Mesenchymal stem cell (in vitro differentiated cells and primary cell): ENCODE results near the gene AGAP1.

Experiments
- DNase-seq: peaks from one replicate; pipeline ENCODE4 v3.0.0-alpha.2; 2013
- H2AFZ ChIP-seq: one replicate; pipeline ENCODE4 v1.6.1; 2013; ENCODE audit warnings: low read depth, mild to moderate bottlenecking, control low read depth, inconsistent platforms, low read length, moderate library complexity
- H2AK5ac ChIP-seq: 2 replicates; pipeline ENCODE4 v1.6.1; 2013; ENCODE audit warnings: low read length, moderate library complexity, mild to moderate bottlenecking, inconsistent platforms; ENCODE audit not compliant: severe bottlenecking
- H2BK120ac ChIP-seq: one replicate; pipeline ENCODE4 v1.6.1; 2013; ENCODE audit warnings: low read depth, mild to moderate bottlenecking, inconsistent platforms, low read length, moderate library complexity
- H2BK12ac ChIP-seq, 2 experiments: one replicate each; pipeline ENCODE4 v1.6.1; 2013; ENCODE audit warnings: inconsistent platforms in 2 of 2, low read length in 2 of 2, mild to moderate bottlenecking in 2 of 2, moderate library complexity in 2 of 2, control low read depth in 1 of 2
- H2BK15ac ChIP-seq: one replicate; pipeline ENCODE4 v1.6.1; 2013; ENCODE audit warnings: mild to moderate bottlenecking, low read depth, inconsistent platforms; ENCODE audit not compliant: poor library complexity, severe bottlenecking
- H2BK5ac ChIP-seq: 2 replicates; pipeline ENCODE4 v1.6.1; 2013; ENCODE audit warnings: low read depth, mild to moderate bottlenecking, low read length, control low read depth, inconsistent platforms; ENCODE audit not compliant: poor library complexity, severe bottlenecking
- H3K14ac ChIP-seq, 2 experiments: one replicate each; pipeline ENCODE4 v1.6.1; 2013; ENCODE audit warnings: inconsistent platforms in 2 of 2, low read length in 2 of 2, control low read depth in 1 of 2, mild to moderate bottlenecking in 1 of 2, moderate library complexity in 1 of 2
- H3K18ac ChIP-seq, 2 experiments: one replicate each; pipeline ENCODE4 v1.6.1; 2013; ENCODE audit warnings: inconsistent platforms in 2 of 2, low read length in 2 of 2, control low read depth in 1 of 2, low read depth in 1 of 2, mild to moderate bottlenecking in 1 of 2
- H3K23ac ChIP-seq, 2 experiments: one replicate each; pipeline ENCODE4 v1.6.1; 2013; ENCODE audit warnings: inconsistent platforms in 2 of 2, low read length in 2 of 2, mild to moderate bottlenecking in 2 of 2, moderate library complexity in 2 of 2, control low read depth in 1 of 2
- H3K27ac ChIP-seq: 2 replicates; pipeline ENCODE4 v1.5.1; 2013; ENCODE audit warnings: mild to moderate bottlenecking, moderate library complexity, low read length, control low read depth, inconsistent platforms; ENCODE audit not compliant: poor library complexity, severe bottlenecking
- H3K27me3 ChIP-seq, 2 experiments: 2 replicates each; pipeline versions ENCODE4 v1.6.1 to v1.7.0; 2013; ENCODE audit warnings: low read length in 2 of 2, mild to moderate bottlenecking in 2 of 2, moderate library complexity in 2 of 2, control low read depth in 1 of 2, inconsistent platforms in 1 of 2; ENCODE audit not compliant: control insufficient read depth in 1 of 2, insufficient read depth in 1 of 2
- H3K36me3 ChIP-seq, 2 experiments: 2 replicates each; pipeline versions ENCODE4 v1.6.1 to v1.7.0; 2013; ENCODE audit warnings: low read length in 2 of 2, control low read depth in 1 of 2, inconsistent platforms in 1 of 2, low read depth in 1 of 2, mild to moderate bottlenecking in 1 of 2; ENCODE audit not compliant: insufficient read depth in 2 of 2, control insufficient read depth in 1 of 2
- H3K4ac ChIP-seq, 2 experiments: one replicate each; pipeline ENCODE4 v1.6.1; 2013; ENCODE audit warnings: inconsistent platforms in 2 of 2, low read length in 2 of 2, mild to moderate bottlenecking in 2 of 2, moderate library complexity in 2 of 2, control low read depth in 1 of 2, low read depth in 1 of 2
- H3K4me1 ChIP-seq: 2 replicates; pipeline ENCODE4 v1.6.1; 2013; ENCODE audit warnings: low read depth, low read length, control low read depth; ENCODE audit not compliant: control insufficient read depth, insufficient read depth
- H3K4me2 ChIP-seq: 2 replicates; pipeline ENCODE4 v1.6.1; 2013; ENCODE audit warnings: low read length, mild to moderate bottlenecking, inconsistent platforms; ENCODE audit not compliant: poor library complexity, severe bottlenecking
- H3K4me3 ChIP-seq, 2 experiments: 2 replicates each; pipeline versions ENCODE4 v1.5.1 to v1.7.0; 2013; ENCODE audit warnings: low read length in 2 of 2, mild to moderate bottlenecking in 2 of 2, control low read depth in 1 of 2, low read depth in 1 of 2; ENCODE audit not compliant: insufficient read depth in 1 of 2
- H3K79me1 ChIP-seq: replicated peaks from 2 replicates; pipeline ENCODE4 v1.6.1; 2013; ENCODE audit warnings: mild to moderate bottlenecking, control low read depth, low read length, inconsistent platforms; ENCODE audit not compliant: poor library complexity, severe bottlenecking
- H3K9ac ChIP-seq: 2 replicates; pipeline ENCODE4 v1.7.0; 2013; ENCODE audit warnings: mild to moderate bottlenecking, low read length, moderate library complexity
- H3K9me3 ChIP-seq: 2 replicates; pipeline ENCODE4 v1.7.0; 2013; ENCODE audit warnings: mild to moderate bottlenecking, low read length; ENCODE audit not compliant: control insufficient read depth
- H4K8ac ChIP-seq: one replicate; pipeline ENCODE4 v1.6.1; 2013; ENCODE audit warnings: inconsistent platforms, mild to moderate bottlenecking, low read length, moderate library complexity
- H4K91ac ChIP-seq: one replicate; pipeline ENCODE4 v1.6.1; 2013; ENCODE audit warnings: mild to moderate bottlenecking, low read length, inconsistent platforms
- WGBS: methylation state at CpG from one replicate; pipeline ENCODE4 v1.1.7; 2013; ENCODE audit warnings: mixed read lengths; 5-methylcytosine and 5-hydroxymethylcytosine counted together

The AGAP1 gene

DNA sequence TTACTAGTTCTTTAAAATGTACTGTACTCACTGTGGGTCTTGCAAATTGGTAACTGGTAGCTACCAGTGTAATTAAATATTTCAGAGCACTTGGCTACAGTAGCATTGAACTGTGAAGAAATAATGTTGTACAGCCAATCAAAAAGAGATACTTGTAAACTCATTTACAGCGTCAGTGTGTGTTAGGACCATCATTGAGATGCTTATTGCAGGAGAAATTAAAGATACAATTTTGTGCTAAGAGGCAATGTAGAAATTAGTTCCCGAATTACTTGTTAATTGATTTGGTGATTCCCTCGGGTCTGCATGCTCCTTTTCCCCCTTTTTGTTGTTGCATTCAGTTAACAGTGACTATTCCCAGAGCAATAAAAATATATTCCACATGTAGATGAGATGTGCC, 330.5 kb downstream of the AGAP1 start:
- peaks cover 2% of the 10 kb centered on the region for H3K79me1 ChIP-seq
- H2AFZ ChIP-seq = no peak overlapping the region
- H2BK120ac ChIP-seq = no peak overlapping the region
- no peaks in the 10 kb centered on the region for H3K27me3 ChIP-seq
- no peak overlapping the region for H2BK15ac ChIP-seq
- H4K8ac ChIP-seq = no peak overlapping the region
- no peak overlapping the region for H3K4me2 ChIP-seq
- H3K4me3 ChIP-seq = no peak overlapping the region
- no peak overlapping the region for H3K14ac ChIP-seq
- H3K9me3 ChIP-seq = no peaks in the 10 kb centered on the region
- no peak overlapping the region for H3K4ac ChIP-seq
- H3K23ac ChIP-seq = no peak overlapping the region
- 100% methylated on average over 3 of the region's 3 CpGs for WGBS
- H3K27ac ChIP-seq = no peak overlapping the region
- H2BK5ac ChIP-seq = no peak overlapping the region
- H4K91ac ChIP-seq = no peak overlapping the region
- DNase-seq = no peak
- peaks cover 6 to 28% of the 10 kb centered on the region in 2 experiments for H3K36me3 ChIP-seq
- no peak overlapping the region for H3K18ac ChIP-seq
- H2AK5ac ChIP-seq = no peak overlapping the region
- no peak overlapping the region for H2BK12ac ChIP-seq
- H3K4me1 ChIP-seq = peaks cover 7% of the 10 kb centered on the region
- H3K9ac ChIP-seq = no peak overlapping the region

DNA sequence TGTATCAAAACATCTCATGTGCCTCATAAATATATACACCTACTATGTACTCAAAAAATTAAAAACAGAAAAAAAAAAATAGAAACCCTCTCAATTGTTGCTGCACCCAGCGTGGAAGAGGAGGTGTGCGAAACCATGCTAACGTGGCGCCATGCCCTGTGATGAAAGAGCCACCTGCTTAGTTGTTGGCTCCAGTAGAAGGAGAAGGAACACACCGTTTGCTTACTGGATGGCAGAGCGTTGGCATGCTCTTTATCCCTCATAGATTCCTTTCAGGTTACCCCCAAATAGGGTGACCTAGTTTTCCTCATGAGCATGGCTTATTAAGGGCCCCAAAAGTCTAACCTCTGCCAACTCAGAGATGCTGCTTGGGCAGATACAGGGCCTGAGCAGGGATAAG, 332.1 kb downstream of the AGAP1 start:
- Histone ChIP-seq H3K18ac (no peak overlapping the region), H2BK15ac (no peak overlapping the region), H3K36me3 (peaks cover 9 to 35% of the 10 kb centered on the region in 2 experiments), H4K91ac (no peak overlapping the region), H3K4me2 (no peak overlapping the region), H3K79me1 (peaks cover 2% of the 10 kb centered on the region), H3K14ac (no peak overlapping the region), H2BK5ac (no peak overlapping the region), H3K9ac (no peak overlapping the region), H2AK5ac (no peak overlapping the region), H3K23ac (no peak overlapping the region), H3K4me1 (peaks cover 7% of the 10 kb centered on the region), H2BK120ac (no peak overlapping the region), H2BK12ac (no peak overlapping the region), H3K27me3 (no peaks in the 10 kb centered on the region), H3K27ac (no peak overlapping the region), H3K4ac (no peak overlapping the region), H3K9me3 (no peaks in the 10 kb centered on the region), H3K4me3 (no peak overlapping the region), H2AFZ (no peak overlapping the region), H4K8ac (no peak overlapping the region)
- 96% methylated on average over 6 of the region's 6 CpGs for WGBS
- no peak for DNase-seq

DNA sequence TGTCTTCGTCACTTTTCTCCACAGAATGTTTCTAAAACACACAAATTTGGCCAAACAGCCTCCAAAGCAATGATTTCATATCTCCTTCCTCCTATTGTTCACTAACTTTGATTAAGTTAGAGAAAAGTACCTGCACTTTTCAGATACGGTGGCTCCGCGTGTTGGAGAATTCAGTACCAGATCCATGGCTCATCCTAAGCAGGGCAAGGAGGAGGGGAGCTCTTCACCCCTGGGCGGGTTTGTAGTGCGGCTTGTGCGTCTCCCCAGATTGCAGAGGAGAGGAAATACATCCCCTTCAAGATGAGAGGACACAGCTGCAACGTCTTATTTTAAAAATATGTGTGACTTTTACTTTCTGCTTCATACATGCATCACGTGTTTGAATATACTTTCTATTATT, 333.0 kb downstream of the AGAP1 start:
- Histone ChIP-seq H2BK12ac (no peak overlapping the region), H3K9me3 (no peaks in the 10 kb centered on the region), H2AK5ac (no peak overlapping the region), H2AFZ (no peak overlapping the region), H3K18ac (no peak overlapping the region), H3K4me2 (no peak overlapping the region), H3K27me3 (no peaks in the 10 kb centered on the region), H3K4me1 (peaks cover 7% of the 10 kb centered on the region), H3K79me1 (peaks cover 4% of the 10 kb centered on the region), H2BK120ac (no peak overlapping the region), H3K4ac (no peak overlapping the region), H4K8ac (no peak overlapping the region), H2BK15ac (no peak overlapping the region), H2BK5ac (no peak overlapping the region), H3K36me3 (peaks cover 9 to 41% of the 10 kb centered on the region in 2 experiments), H3K23ac (no peak overlapping the region), H3K4me3 (no peak overlapping the region), H4K91ac (no peak overlapping the region), H3K14ac (no peak overlapping the region), H3K27ac (no peak overlapping the region), H3K9ac (no peak overlapping the region)
- no peak for DNase-seq
- WGBS = 97% methylated on average over 8 of the region's 9 CpGs

DNA sequence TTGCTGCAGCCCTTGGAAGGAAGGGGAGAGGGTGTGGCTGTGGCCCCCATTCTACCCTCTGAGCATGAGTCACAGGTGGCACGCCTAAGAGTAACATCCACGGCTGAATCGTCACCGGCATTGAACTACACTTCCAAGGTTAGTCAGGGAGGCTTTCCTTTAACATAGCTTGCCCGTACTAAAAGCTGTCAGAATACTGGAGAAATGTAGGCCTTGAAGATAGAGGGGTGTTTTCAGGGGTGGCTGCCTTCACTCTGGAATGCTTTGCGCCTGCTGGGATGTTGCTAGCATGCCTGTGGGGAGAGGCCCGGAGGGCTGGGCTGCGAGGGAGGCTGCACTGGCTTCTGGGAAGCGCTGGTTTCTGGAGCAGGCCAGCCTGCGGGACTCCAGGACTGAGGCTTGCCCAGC, 333.7 kb downstream of the AGAP1 start:
- WGBS = 69% methylated on average over 10 of the region's 10 CpGs

More for the DNA sequence above, 333.7 kb downstream of the AGAP1 start:
- Histone ChIP-seq H3K79me1 (peaks cover 2% of the 10 kb centered on the region), H2BK5ac (no peak overlapping the region), H3K36me3 (peaks cover 7 to 43% of the 10 kb centered on the region in 2 experiments), H3K14ac (no peak overlapping the region), H2BK12ac (no peak overlapping the region), H2AK5ac (no peak overlapping the region), H4K8ac (no peak overlapping the region), H3K9me3 (no peaks in the 10 kb centered on the region), H3K4me3 (no peak overlapping the region), H3K4me2 (no peak overlapping the region), H3K9ac (no peak overlapping the region), H3K27ac (peak overlapping the region; percentile 6), H3K27me3 (no peaks in the 10 kb centered on the region), H4K91ac (no peak overlapping the region), H2BK15ac (no peak overlapping the region), H3K4me1 (peaks cover 7% of the 10 kb centered on the region), H2BK120ac (no peak overlapping the region), H3K23ac (no peak overlapping the region), H3K18ac (no peak overlapping the region), H2AFZ (no peak overlapping the region), H3K4ac (no peak overlapping the region)
- peak; percentile 27 for DNase-seq
